SKM-1 treated with dmso at 0.1 percent for 144 hours (cell line): Measurements from ENCODE around the gene ELMO1.

Experiments
- DNase-seq: peaks from one replicate; lab custom pipeline; 2025; ENCODE audit not compliant: unreplicated experiment; lab: John Stamatoyannopoulos, UW

The ELMO1 gene

DNA sequence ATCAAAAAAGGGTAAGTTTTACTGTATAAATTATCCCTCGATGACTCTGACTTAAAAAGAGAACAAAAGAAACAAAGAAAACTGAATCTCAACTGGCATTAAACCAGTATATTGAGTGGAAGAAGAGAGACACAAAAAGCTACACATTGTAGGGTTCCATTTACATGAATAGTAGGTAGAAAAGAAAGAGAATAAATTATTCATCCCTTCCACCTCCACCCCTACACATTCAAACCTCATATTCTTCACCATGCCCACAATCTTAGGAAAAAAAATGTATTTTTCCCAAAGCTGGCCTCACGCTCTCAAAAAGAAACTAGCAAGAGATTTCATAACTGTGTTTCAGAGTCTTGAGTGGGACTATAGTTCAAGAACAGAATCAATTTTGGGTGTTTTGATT lies 377.5 kb downstream of the ELMO1 start:
- DNase-seq = no peak

- DNase-seq = no peak
Observed at GRCh38 chr7:37070471-37070870, 378.2 kb downstream of the ELMO1 start.

- DNase-seq = no peak
Observed at GRCh38 chr7:37070031-37070430, 378.6 kb downstream of the ELMO1 start.

DNA sequence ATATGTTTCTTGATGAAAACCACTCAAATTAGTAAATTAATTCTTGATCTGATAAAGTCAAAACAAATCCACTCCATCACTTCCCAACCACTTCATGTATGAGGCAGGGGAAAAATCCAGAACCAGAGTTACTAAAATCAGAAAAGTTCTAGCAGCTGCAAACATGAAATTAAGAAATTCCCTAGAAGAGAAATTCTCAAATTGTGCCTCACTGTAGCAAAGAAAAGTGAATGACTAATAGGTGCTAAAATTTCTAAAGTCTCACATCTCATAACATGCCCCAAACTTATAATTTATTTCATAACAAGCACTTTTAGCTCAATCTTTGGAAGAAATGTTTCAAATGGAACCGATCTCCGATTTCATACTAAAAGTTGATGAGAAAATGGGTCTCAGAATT lies 379.3 kb downstream of the ELMO1 start:
- DNase-seq = no peak

DNA sequence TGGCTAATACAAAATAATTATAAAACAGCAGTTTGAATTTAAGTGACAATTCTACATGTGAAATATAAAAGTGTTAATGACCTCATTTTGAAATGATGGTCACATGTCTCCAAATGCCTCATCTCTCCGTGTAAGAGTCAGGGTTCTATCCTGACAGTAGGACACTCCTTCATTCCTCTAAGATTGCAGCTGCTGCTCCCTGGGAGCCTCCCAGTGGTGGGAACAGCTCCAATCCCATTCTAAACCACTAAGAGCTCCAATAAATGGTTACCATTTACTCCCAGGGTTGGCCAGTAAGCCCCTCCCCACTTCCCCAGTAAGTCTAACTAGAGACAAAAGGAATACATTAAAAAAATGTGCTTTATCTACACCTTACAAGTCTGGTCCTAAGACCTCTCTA lies 379.8 kb downstream of the ELMO1 start:
- DNase-seq = no peak

DNA sequence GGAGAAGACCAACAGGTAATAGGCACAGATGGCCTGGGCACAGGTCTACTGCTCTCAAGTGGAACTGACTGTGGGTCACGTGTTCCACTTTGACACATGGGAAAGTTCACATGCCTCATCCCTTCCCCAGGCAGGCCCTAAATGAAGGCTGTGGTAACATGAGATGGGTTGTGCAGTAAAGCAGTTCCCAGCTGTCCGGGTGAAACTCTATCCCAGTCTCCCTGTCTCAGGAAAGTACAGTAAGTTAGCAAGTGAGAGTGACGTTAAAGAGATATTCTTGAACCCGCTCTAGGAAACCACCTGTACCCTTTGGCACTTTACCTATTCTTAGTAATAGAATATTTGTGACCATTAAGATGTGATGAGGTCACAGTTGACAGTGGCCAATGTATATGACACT lies 380.6 kb downstream of the ELMO1 start:
- no peak for DNase-seq

GRCh38 chr7:37065779-37066271 lies 382.8 kb downstream of the ELMO1 start:
- no peak for DNase-seq

- DNase-seq = no peak
Observed at GRCh38 chr7:37062560-37062859, 386.2 kb downstream of the ELMO1 start.

DNA sequence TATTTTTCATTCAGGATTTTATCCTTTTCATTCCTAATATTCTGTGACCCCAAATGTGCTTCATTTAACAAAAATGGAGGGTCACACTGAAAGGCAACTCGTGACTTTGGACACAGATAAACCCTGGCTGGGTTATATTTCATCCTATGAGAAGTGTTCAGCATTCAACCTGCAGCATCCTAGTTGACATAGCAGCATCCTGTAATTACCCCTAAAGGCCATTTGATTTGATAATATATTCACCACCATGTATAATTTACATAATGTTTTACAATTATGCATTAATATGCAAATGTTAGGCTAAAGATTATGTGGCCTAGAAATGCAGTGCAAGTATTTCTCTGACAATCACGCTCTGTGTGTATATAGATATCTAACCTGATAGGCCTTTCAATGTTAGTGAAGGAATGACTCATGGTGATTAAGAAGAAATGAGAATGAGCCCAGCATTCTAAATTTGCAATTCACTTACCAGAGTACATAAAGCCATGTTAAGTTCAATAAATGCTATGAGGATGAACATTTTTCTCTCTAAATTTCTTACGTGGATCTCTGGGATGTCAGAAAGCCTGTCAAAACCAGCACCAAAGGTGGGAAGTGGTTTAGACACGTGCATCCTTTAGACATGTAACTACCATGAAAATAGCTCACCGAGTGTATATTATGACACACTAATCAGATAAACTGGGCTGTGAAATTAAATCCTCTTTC lies 386.7 kb downstream of the ELMO1 start:
- no peak for DNase-seq

- no peak for DNase-seq
Observed at GRCh38 chr7:37056234-37056912, 392.3 kb downstream of the ELMO1 start.

- DNase-seq = no peak
Observed at GRCh38 chr7:37054624-37055241, 393.9 kb downstream of the ELMO1 start.

GRCh38 chr7:37052705-37053104 lies 396.0 kb downstream of the ELMO1 start:
- no peak for DNase-seq

- no peak for DNase-seq
Observed at GRCh38 chr7:37050801-37051200, 397.9 kb downstream of the ELMO1 start.

DNA sequence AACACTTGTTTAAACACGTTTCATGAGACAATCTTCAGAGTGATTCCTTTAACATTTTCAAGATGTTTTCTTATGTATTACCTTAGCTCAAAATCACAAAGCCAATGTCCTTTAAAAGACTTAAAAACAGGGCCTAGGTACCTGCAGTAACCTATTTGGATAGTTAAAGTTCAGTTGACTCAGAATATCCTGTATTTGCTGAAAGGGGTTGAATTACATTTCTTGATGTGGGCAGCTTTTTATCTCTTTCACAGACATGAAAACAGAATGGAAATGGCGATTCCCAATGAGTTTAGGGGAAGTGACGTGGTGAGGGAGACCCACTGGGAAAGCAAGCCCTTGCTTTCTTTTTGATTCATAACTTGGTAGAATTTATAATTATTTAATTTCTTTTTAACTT lies 400.0 kb downstream of the ELMO1 start:
- DNase-seq = no peak

DNA sequence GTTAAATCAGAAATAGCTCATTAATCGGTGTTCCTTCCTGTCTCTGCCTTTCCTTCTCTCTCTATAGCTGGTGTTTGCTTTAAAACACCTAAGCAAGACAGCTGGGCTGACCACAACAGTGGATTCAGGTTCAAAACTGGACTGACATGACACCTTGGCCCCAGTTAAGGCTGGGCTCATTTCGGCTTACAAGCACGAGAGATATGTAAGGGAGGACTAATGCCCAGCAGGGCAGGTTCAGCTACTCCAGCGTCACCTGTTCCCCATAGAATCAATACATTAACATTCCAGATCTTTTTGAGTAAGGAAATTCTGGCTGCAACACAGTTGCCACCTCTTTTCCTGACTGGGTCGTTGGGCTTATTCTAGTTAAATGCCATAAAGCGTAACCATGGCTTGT lies 401.4 kb downstream of the ELMO1 start:
- no peak for DNase-seq

- DNase-seq = no peak
Observed at GRCh38 chr7:37046531-37047079, 402.1 kb downstream of the ELMO1 start.

DNA sequence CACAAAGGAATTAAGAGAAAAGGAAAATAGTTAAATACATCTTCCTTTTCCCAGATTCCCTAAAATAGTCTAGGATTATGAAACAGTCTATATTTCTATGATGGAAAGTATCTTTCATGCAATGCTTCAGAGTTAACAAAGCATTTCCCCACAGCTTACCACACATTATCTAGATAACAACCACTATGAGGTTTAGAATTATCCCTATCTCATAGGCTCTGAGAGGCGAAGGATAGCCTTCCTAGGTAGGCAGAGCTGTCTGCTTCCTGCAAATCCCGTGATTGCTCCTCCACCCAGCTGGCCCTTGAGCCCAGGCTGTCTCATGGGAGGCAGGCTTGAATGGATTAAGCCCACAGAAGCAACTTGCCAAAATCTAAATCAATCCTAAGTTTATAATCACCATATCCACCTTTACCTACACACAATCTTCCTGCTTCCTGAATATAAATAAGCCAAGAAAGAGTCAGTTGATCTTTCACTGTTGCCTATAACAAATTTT lies 402.9 kb downstream of the ELMO1 start:
- DNase-seq = peak; percentile 32

- DNase-seq = no peak
Observed at GRCh38 chr7:37041461-37041860, 407.2 kb downstream of the ELMO1 start.

GRCh38 chr7:37040330-37040729 lies 408.3 kb downstream of the ELMO1 start:
- no peak for DNase-seq

- no peak for DNase-seq
Observed at GRCh38 chr7:37039131-37039749, 409.4 kb downstream of the ELMO1 start.

DNA sequence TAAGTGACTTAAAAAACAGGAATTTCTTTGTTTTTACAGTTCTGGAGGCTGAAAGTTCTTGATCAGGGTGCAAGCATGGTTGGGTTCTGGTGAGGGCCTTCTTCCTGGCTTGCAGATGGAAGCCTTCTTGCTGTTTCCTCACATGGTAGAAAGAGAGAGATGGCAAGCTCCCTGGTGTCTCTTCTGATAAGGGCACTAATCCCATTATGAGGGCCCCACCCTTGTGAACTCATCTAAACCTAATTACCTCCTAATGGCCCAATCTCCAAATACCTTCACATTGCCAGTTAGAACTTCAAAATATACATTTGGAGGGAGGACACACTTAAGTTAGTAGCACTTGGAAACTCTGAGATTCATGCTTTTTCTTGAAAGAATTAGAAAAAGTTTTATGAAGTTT lies 410.0 kb downstream of the ELMO1 start:
- no peak for DNase-seq
